A673 (cell line): ENCODE data around the gene SHROOM3. TPM values are rescaled to one million over a fixed set of nuclear protein-coding genes. Genes with fewer than 3 reads are reported as not detected.

Source experiments
- BruUV-seq: library from RNA; stranded (reverse); fragments of 400-500 nt; replicated peaks from 2 replicates; lab custom pipeline; 2021; lab: Mats Ljungman, UMichigan
- CTCF ChIA-PET: fragments of 300-600 bp; sonication (Branson Sonifier 250); formaldehyde crosslinking; loops from one replicate; lab custom pipeline; 2022; ENCODE audit warnings: antibody characterized with exemption; lab: Charles Lee
- POLR2A ChIA-PET: fragments of 300-600 bp; sonication (Branson Sonifier 250); formaldehyde crosslinking; loops from one replicate; lab custom pipeline; 2022; ENCODE audit warnings: antibody characterized with exemption; ENCODE audit not compliant: low non-redundant PET; lab: Charles Lee
- DNase-seq: peaks from one replicate; pipeline ENCODE4 v3.0.0-alpha.2; 2015; ENCODE audit warnings: low spot score
- H3K27ac ChIP-seq: fragments of 200-600 bp; sonication (generic); 2 replicates; pipeline ENCODE4 v1.5.1; 2016; ENCODE audit warnings: mixed run types, low read depth, mild to moderate bottlenecking, mixed read lengths, antibody characterized with exemption, low read length; ENCODE audit not compliant: poor library complexity, severe bottlenecking
- H3K27me3 ChIP-seq: fragments of 200-600 bp; sonication (generic); replicated peaks from 2 replicates; pipeline ENCODE4 v1.6.1; 2017; ENCODE audit warnings: mixed run types, low read depth, mild to moderate bottlenecking, mixed read lengths, antibody characterized with exemption, low read length; ENCODE audit not compliant: insufficient read depth, poor library complexity
- H3K36me3 ChIP-seq: fragments of 200-600 bp; sonication (generic); 2 replicates; pipeline ENCODE4 v1.6.1; 2016; ENCODE audit warnings: mixed run types, mild to moderate bottlenecking, mixed read lengths, antibody characterized with exemption, low read length; ENCODE audit not compliant: insufficient read depth, poor library complexity, severe bottlenecking
- H3K4me1 ChIP-seq: fragments of 200-600 bp; sonication (generic); 2 replicates; pipeline ENCODE4 v1.6.1; 2017; ENCODE audit warnings: mixed run types, mild to moderate bottlenecking, mixed read lengths, antibody characterized with exemption, low read length; ENCODE audit not compliant: insufficient read depth, poor library complexity, severe bottlenecking
- H3K4me3 ChIP-seq: fragments of 200-600 bp; sonication (generic); 2 replicates; pipeline ENCODE4 v1.5.1; 2016; ENCODE audit warnings: low read depth, mixed run types, mild to moderate bottlenecking, mixed read lengths, low read length; ENCODE audit not compliant: poor library complexity, severe bottlenecking
- H3K9me3 ChIP-seq: fragments of 200-600 bp; sonication (generic); 2 replicates; pipeline ENCODE4 v1.6.1; 2016; ENCODE audit warnings: mixed run types, low read depth, mild to moderate bottlenecking, mixed read lengths, antibody characterized with exemption, low read length; ENCODE audit not compliant: poor library complexity, severe bottlenecking
- EZH2 ChIP-seq: fragments of 200-600 bp; sonication (generic); IDR thresholded peaks from 2 replicates; pipeline ENCODE4 v1.6.1; 2017; ENCODE audit warnings: borderline replicate concordance, low read depth, mild to moderate bottlenecking, mixed read lengths, antibody characterized with exemption, low read length; ENCODE audit not compliant: poor library complexity, severe bottlenecking
- intact Hi-C: fragments of 100-400 bp; cut with micrococcal nuclease; formaldehyde crosslinking; loops from one replicate; pipeline ENCODE4 v1.10.0; 2022; ENCODE audit not compliant: unreplicated experiment
- total RNA-seq: library from RNA; stranded (reverse); gene quantifications from 2 replicates; pipeline ENCODE4 v1.2.3, GENCODE V29; 2021
- TF ChIP-seq, protein P1 (sequence below): fragments of 300-800, 200-600 bp; sonication (generic); conservative IDR thresholded peaks from 2 replicates; pipeline ENCODE4 v1.5.1; 2017; ENCODE audit warnings: low read depth, mild to moderate bottlenecking, antibody characterized with exemption, low read length, moderate library complexity, mixed read lengths

Gene SHROOM3
- total RNA-seq, 1 experiment from 2014 or later: 9.3 TPM

GRCh38 chr4:76765473-76766183 is 330.6 kb downstream of the SHROOM3 start:
- Histone ChIP-seq H3K4me1 (no peaks in the 10 kb centered on the region), H3K27ac (no peak overlapping the region), H3K27me3 (no peaks in the 10 kb centered on the region), H3K36me3 (no peaks in the 10 kb centered on the region), H3K9me3 (no peaks in the 10 kb centered on the region), H3K4me3 (no peak overlapping the region)
- no TSS peak for BruUV-seq
- no peak for TF ChIP-seq EZH2
- intact Hi-C loops: no loop called here
- no peak for DNase-seq
- POLR2A ChIA-PET: no interaction called here
- CTCF ChIA-PET: no interaction called here

DNA sequence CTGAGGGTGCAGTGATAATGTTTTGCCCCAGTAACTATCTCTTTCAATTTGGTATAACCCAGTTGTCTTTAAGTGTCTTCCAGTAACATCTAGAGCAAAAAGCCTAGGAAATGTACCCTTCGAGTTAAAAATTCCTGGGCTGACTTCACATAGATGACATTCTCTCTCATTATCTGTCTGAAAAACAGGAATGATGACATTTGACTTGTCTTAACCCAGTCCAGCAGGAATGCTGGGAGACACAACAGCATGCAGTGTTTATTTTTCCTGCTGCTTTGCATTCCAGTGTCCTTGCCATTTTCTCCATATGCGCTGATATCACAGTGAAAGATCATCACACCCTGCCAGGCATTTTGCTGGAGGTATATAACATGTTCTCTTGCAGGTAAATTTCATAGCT is 333.0 kb downstream of the SHROOM3 start:
- no peaks in the 10 kb centered on the region for H3K4me1 ChIP-seq
- ChIA-PET CTCF (no interaction called here), POLR2A (no interaction called here)
- intact Hi-C loops: no loop called here
- H3K9me3 ChIP-seq: no peaks in the 10 kb centered on the region
- no peaks in the 10 kb centered on the region for H3K36me3 ChIP-seq
- H3K27me3 ChIP-seq: no peaks in the 10 kb centered on the region
- TF ChIP-seq EZH2: no peak
- TF ChIP-seq, protein P1, sequence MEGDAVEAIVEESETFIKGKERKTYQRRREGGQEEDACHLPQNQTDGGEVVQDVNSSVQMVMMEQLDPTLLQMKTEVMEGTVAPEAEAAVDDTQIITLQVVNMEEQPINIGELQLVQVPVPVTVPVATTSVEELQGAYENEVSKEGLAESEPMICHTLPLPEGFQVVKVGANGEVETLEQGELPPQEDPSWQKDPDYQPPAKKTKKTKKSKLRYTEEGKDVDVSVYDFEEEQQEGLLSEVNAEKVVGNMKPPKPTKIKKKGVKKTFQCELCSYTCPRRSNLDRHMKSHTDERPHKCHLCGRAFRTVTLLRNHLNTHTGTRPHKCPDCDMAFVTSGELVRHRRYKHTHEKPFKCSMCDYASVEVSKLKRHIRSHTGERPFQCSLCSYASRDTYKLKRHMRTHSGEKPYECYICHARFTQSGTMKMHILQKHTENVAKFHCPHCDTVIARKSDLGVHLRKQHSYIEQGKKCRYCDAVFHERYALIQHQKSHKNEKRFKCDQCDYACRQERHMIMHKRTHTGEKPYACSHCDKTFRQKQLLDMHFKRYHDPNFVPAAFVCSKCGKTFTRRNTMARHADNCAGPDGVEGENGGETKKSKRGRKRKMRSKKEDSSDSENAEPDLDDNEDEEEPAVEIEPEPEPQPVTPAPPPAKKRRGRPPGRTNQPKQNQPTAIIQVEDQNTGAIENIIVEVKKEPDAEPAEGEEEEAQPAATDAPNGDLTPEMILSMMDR: no peak
- BruUV-seq: no TSS peak
- DNase-seq: no peak
- no peak overlapping the region for H3K27ac ChIP-seq
- no peak overlapping the region for H3K4me3 ChIP-seq

- ChIA-PET CTCF (no interaction called here), POLR2A (no interaction called here)
- H3K9me3 ChIP-seq: no peaks in the 10 kb centered on the region
- H3K27ac ChIP-seq: no peak overlapping the region
- H3K4me1 ChIP-seq: no peaks in the 10 kb centered on the region
- DNase-seq: peak; percentile 22
- no peaks in the 10 kb centered on the region for H3K27me3 ChIP-seq
- H3K36me3 ChIP-seq: no peaks in the 10 kb centered on the region
- H3K4me3 ChIP-seq: no peak overlapping the region
- intact Hi-C loops: no loop called here
- TF ChIP-seq, protein P1: no peak
- no peak for TF ChIP-seq EZH2
- BruUV-seq: no TSS peak
These were observed 337.6 kb downstream of the SHROOM3 start for GRCh38 chr4:76772498-76773106.
